GM19395 (cell line): ENCODE data around the gene POLN.
"Not testable (repeated sequence)": the region's sequence is repeated elsewhere in the genome, so short reads cannot be mapped to it uniquely, and the experiment has no call there.

Source experiments
- ATAC-seq: cut with Tn5 transposase; IDR thresholded peaks from one replicate; pipeline ENCODE4 v1.9.1; 2021; ENCODE audit warnings: mild to moderate bottlenecking, moderate library complexity; ENCODE audit not compliant: unreplicated experiment

Gene POLN

GRCh38 chr4:2045518-2045951 lies 196.4 kb downstream of the POLN start:
- ATAC-seq, result no peak

GRCh38 chr4:2044542-2045517 lies 197.1 kb downstream of the POLN start:
- ATAC-seq, result no peak

GRCh38 chr4:2044119-2044485 lies 197.8 kb downstream of the POLN start:
- no peak for ATAC-seq

- ATAC-seq, result no peak
Observed at GRCh38 chr4:2043396-2044118, 198.4 kb downstream of the POLN start.

GRCh38 chr4:2042947-2043395 lies 198.9 kb downstream of the POLN start:
- no peak for ATAC-seq

GRCh38 chr4:2042204-2042946 lies 199.5 kb downstream of the POLN start:
- no peak for ATAC-seq

- peak; percentile 64 for ATAC-seq
Observed at GRCh38 chr4:2041239-2042130, 200.4 kb downstream of the POLN start.

- no peak for ATAC-seq
Observed at GRCh38 chr4:2040391-2041238, 201.3 kb downstream of the POLN start.

- no peak for ATAC-seq
Observed at GRCh38 chr4:2036866-2037265, 205.1 kb downstream of the POLN start.

- no peak for ATAC-seq
Observed at GRCh38 chr4:2036327-2036726, 205.6 kb downstream of the POLN start.

GRCh38 chr4:2031161-2031560 lies 210.8 kb downstream of the POLN start:
- ATAC-seq, result not testable (repeated sequence)

GRCh38 chr4:2027120-2027519 lies 214.8 kb downstream of the POLN start:
- ATAC-seq, result not testable (repeated sequence)

GRCh38 chr4:2025817-2026216 lies 216.1 kb downstream of the POLN start:
- ATAC-seq, result no peak

- no peak for ATAC-seq
Observed at GRCh38 chr4:2024683-2025082, 217.2 kb downstream of the POLN start.
